GM19193 (cell line): Measurements from ENCODE around the gene NR3C1.

Source experiments
- POLR2A ChIP-seq: IDR thresholded peaks from 4 replicates; pipeline ENCODE4 v1.6.1; 2011; ENCODE audit not compliant: insufficient read depth, insufficient read length; ENCODE audit errors: extremely low read depth

Gene NR3C1

GRCh38 chr5:143432658-143433239 is 29.3 kb upstream of the NR3C1 start:
- no peak for TF ChIP-seq POLR2A

- TF ChIP-seq POLR2A = no peak
Observed at GRCh38 chr5:143431789-143432188, 28.3 kb upstream of the NR3C1 start.

- no peak for TF ChIP-seq POLR2A
Observed at GRCh38 chr5:143428738-143429420, 25.4 kb upstream of the NR3C1 start.

DNA sequence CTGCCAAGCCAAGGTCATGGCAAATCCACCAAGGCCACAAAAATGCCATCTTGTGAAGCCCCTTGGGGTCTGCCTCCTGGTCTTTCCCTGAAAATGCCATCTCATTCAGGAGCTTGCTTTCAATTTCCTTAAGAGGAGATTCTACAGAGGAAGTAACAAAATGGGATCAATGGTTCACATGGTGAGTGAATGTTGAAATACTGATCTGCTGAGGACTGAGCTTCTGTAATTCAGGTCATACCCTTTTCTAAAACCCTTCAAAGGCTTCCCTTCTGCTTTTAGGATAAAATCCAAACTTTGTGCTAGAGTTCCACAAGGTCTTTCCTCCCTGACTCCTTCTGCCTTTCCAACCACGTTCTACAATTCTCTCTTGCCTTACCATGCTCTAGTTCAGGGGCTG is 24.7 kb upstream of the NR3C1 start:
- TF ChIP-seq POLR2A = no peak

DNA sequence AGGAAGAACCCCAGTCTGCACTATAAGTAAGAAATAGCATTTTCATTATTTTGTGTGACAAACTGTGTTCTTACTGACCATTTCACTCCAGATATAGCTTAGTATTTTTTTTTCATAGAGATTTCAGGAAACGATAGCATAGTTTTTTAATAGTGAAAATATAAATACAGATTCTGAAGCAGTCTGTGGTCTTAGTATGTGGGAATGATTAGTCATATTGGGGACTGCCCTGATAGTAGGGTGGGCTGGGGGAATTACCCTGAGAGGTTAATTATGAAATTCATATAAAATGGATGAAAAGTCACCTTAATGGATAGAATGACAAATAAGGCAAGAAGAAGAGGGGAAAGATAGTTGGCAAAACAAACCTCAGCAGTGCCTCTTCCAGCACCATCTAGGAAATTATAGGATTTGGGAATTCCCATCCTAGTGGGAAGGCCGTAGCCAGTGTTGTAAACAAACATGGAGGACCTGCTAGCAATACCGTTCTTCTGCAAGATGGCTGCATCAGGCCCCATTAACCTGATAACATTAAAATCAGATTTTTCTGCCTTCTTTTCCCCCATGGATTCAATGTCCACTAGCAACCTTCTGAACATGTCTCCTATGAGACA is 23.7 kb upstream of the NR3C1 start:
- no peak for TF ChIP-seq POLR2A

GRCh38 chr5:143426437-143426991 is 23.0 kb upstream of the NR3C1 start:
- no peak for TF ChIP-seq POLR2A

GRCh38 chr5:143425835-143426234 is 22.3 kb upstream of the NR3C1 start:
- no peak for TF ChIP-seq POLR2A

- TF ChIP-seq POLR2A = no peak
Observed at GRCh38 chr5:143418140-143418866, 14.8 kb upstream of the NR3C1 start.

- TF ChIP-seq POLR2A = no peak
Observed at GRCh38 chr5:143417503-143418139, 14.1 kb upstream of the NR3C1 start.

DNA sequence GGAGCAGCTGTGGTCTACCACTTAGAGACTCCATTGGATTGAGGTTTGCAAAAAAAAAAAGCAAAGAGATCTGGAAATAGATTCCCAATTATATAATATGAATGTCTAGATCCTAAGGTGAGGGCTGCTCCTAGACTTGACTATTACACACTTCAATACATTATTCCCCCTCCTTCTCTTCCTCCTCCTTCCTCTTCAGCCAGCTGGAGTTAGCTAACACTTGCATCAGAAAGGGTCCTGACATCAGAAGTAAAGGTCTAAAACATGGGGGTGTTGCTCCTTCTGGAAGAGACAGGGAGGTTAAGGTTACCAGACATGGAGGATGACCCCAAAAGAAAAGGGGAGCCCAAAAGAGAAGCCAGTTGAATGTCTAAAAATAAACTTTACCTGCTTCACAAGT is 12.9 kb upstream of the NR3C1 start:
- TF ChIP-seq POLR2A = no peak

- TF ChIP-seq POLR2A = no peak
Observed at GRCh38 chr5:143413958-143414669, 10.6 kb upstream of the NR3C1 start.

- TF ChIP-seq POLR2A = no peak
Observed at GRCh38 chr5:143412661-143413342, 9.3 kb upstream of the NR3C1 start.

DNA sequence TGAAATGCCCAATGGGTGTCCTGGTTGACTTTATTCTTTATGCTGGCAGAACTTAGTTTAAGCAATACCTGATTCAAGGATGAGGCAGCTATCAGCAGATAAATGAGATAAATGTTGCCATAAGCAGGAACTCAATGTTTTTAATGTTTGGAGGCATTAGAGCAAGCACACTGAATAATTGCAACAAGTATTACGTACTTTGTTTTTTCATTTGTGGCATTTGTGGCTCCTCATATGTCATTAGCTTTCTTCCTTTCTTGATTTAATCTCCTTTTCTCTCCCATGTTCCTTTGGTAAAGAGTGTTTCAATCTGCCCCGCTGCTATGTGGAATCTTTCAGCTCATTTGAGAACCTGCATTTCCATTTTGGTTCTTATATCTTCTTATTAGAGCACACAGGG is 6.4 kb upstream of the NR3C1 start:
- TF ChIP-seq POLR2A = no peak

DNA sequence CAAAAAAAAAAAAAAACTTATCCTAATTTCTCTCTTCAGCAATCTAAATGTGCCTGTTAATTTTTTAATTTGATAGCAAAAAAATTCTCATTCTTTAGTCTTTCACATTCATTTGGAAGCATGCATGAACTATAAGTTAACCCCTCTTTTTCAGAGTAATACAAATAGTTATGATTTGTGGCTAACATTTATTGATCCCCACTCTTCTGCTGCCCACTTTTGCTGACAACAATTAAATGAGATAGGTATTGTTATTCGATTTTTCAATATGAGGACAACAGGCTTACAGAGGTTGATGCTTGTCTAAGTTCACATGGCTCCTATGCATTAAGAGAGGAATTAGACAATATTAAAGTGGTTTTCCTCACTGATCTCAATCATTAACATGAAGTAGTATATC is 2.9 kb upstream of the NR3C1 start:
- no peak for TF ChIP-seq POLR2A
